Activated CD8-positive, alpha-beta memory T cell treated with anti-CD3 and anti-CD28 coated beads for 36 hours (primary cell): Measurements from ENCODE around the gene ACTN3. TPM values are rescaled to one million over a fixed set of nuclear protein-coding genes. Genes with fewer than 3 reads are reported as not detected.

Source experiments
- CTCF ChIA-PET: fragments of 350-600 bp; sonication (Branson Sonifier 250); formaldehyde crosslinking; loops from one replicate; lab custom pipeline; 2021; ENCODE audit warnings: antibody characterized with exemption; lab: Charles Lee
- POLR2A ChIA-PET: fragments of 350-600 bp; sonication (Branson Sonifier 250); formaldehyde crosslinking; loops from one replicate; lab custom pipeline; 2021; ENCODE audit warnings: antibody characterized with exemption; lab: Charles Lee
- total RNA-seq, 2 experiments: library from RNA; stranded (reverse); gene quantifications; one replicate each; pipeline ENCODE4 v1.2.3, GENCODE V29; 2021

The ACTN3 gene
- total RNA-seq, 2 experiments from 2014 or later, result 0.08 to 0.23 TPM

- ChIA-PET CTCF (interaction anchor here (0.7 kb wide), 1 partner anchor 190 kb away, joined by 4 read pairs; no protein-coding TSS in a partner anchor), POLR2A (no interaction called here)
Observed at GRCh38 chr11:66607126-66607834, 60.6 kb downstream of the ACTN3 start.

GRCh38 chr11:66609721-66610617, 63.3 kb downstream of the ACTN3 start:
- CTCF ChIA-PET, result no interaction called here
- POLR2A ChIA-PET, result no interaction called here

GRCh38 chr11:66612458-66612857, 65.8 kb downstream of the ACTN3 start:
- CTCF ChIA-PET, result no interaction called here
- POLR2A ChIA-PET, result interaction anchor here (0.5 to 0.6 kb wide), 2 partner anchors 23 to 143 kb away, joined by 4 to 5 read pairs; no protein-coding TSS in a partner anchor

Other genes starting within 250 kb of the ACTN3 start
- 1 to 10 TPM; 5.2 to 5.6 TPM for gene CD248, start 229.9 kb upstream of the ACTN3 start, total RNA-seq
- gene RIN1, start 210.5 kb upstream of the ACTN3 start, total RNA-seq, result under 1 TPM; 0.53 to 0.75 TPM
- gene BRMS1, start 201.8 kb upstream of the ACTN3 start, total RNA-seq, result 10 to 100 TPM; 57.1 to 59.3 TPM
- 10 to 100 TPM; 11.7 to 13.4 TPM for gene B4GAT1, start 199.3 kb upstream of the ACTN3 start, total RNA-seq
- 10 to 100 TPM; 12.1 to 13.0 TPM for gene SLC29A2, start 175.1 kb upstream of the ACTN3 start, total RNA-seq
- gene NPAS4, start 125.9 kb upstream of the ACTN3 start, total RNA-seq, result not detected
- 100 to 1,000 TPM; 154 to 157 TPM for gene MRPL11, start 108.1 kb upstream of the ACTN3 start, total RNA-seq
- 1 to 10 TPM; 7.9 to 8.2 TPM for gene PELI3, start 80.0 kb upstream of the ACTN3 start, total RNA-seq
- 10 to 100 TPM; 68.6 to 72.3 TPM for gene DPP3, start 66.5 kb upstream of the ACTN3 start, total RNA-seq
- 10 to 100 TPM; 17.8 to 19.3 TPM for gene BBS1, start 36.3 kb upstream of the ACTN3 start, total RNA-seq
- 10 to 100 TPM; 14.4 to 15.3 TPM for gene ZDHHC24, start 855 bp upstream of the ACTN3 start, total RNA-seq
- 1 to 10 TPM; 3.2 to 3.3 TPM for gene CTSF, start 21.7 kb downstream of the ACTN3 start, total RNA-seq
- gene CCDC87, start 46.2 kb downstream of the ACTN3 start, total RNA-seq, result under 1 TPM; 0.13 to 0.21 TPM
- gene CCS, start 46.3 kb downstream of the ACTN3 start, total RNA-seq, result 10 to 100 TPM; 24.6 to 25.4 TPM
- 100 to 1,000 TPM; 155 to 158 TPM for gene RBM14, start 69.7 kb downstream of the ACTN3 start, total RNA-seq
- 100 to 1,000 TPM; 112 to 119 TPM for gene RBM4, start 91.8 kb downstream of the ACTN3 start, total RNA-seq
- gene RBM4B, start 131.0 kb downstream of the ACTN3 start, total RNA-seq, result 10 to 100 TPM; 17.2 to 18.1 TPM
- under 1 TPM; 0.59 to 0.96 TPM for gene SPTBN2, start 182.3 kb downstream of the ACTN3 start, total RNA-seq